ENCODE measurements around the gene BSND. TPM values are rescaled to one million over a fixed set of nuclear protein-coding genes. Genes with fewer than 3 reads are reported as not detected.

The BSND gene
- total RNA-seq, 1 donor from 2014 or later: not detected

DNA sequence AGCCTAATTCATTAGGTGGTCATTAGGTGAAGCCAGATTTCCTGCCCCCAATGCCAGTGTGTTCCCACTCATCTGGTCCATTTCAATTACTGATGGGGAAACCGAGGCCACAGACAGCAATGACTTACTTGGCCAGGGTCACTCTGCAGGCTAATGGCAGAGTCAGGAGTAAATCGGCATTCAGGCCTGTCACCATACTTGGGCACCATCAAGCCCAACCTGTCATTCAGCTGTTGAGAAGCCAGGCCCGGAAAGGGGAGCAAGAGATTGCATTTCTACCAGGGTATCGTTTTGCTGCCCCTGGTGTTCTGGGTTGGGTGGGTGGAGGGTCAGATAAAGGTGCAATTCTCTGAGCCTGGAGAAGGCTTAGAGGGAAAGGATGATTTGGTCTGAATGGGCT is 26.3 kb upstream of the BSND start:
- DNase-seq (no peak), ATAC-seq (ENCODE audit: poor library complexity) (no peak)
- intact Hi-C loops (cut with DNase I): no loop called here

DNA sequence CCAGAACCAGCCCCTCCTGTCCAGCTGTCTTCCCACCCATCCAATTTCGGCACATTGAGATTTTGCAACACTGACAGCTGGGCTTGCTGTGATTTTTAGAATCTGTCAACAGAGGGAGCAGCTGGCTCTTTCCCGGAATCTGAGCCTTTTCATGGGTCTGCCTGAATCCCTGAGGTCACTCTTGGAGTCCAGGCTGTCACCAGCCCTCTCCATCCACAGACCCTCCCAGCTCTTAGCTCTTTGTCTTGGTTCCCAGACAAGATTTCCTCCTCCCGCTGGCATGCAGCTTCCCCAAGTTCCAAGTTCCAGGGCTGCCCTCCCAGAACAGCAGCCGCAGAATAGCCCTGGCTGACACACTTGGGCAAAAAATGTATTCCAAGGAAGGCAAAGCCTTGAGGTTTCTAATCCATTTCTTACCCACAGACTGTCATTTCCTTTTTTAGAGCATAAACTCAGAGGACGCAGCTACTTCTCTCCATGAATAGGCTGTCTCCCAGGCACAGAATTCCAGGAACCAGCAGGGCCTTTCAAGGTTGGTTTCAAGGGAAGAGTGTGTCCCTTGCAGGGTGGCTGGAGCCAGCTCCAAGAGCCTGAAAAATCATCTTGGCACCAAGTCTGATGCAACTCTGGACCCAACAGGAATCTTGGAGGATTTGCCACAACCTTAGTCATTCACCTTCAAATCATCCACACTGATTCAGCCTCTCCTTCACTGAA is 25.4 kb upstream of the BSND start:
- DNase-seq (peak; percentile 69), ATAC-seq (ENCODE audit: poor library complexity) (peak; percentile 96)
- intact Hi-C loops (cut with DNase I): no loop called here

DNA sequence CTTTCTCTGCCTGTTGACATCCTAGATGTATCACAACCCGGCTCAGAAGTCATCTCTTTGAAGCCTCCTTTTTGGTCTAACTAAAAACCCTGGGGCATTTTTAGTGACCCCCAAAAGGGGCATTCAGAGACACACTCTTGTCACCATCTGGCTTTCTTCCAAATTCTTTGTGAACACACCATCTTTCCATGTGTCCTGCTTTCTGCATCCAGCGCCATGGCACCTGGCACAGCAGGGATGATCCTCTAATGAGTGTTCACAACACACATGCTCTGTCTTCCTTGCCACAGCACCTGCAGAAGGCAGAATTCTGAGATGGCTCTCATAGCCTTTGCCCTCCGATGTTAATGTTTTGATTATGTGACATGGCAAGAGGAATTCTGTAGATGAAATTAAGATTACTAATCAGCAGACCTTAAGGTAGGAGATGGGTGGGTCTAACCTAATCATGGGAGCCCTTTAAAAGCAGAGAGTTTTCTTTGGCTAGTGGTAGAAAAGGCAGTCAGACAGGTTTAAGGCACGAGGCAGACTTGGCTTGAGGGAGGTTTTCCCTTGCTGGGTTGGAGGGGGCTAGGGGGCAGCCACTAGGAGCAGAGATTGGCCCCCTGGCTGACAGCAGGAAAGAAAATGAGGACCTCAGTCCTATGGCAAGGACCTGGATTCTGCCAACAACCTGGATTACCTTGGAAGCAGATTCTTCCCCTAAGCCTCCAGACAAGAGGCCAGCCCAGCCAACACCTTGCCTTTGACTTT is 23.2 kb upstream of the BSND start:
- DNase-seq (no peak), ATAC-seq (ENCODE audit: poor library complexity) (no peak)
- intact Hi-C loops (cut with DNase I): no loop called here

DNA sequence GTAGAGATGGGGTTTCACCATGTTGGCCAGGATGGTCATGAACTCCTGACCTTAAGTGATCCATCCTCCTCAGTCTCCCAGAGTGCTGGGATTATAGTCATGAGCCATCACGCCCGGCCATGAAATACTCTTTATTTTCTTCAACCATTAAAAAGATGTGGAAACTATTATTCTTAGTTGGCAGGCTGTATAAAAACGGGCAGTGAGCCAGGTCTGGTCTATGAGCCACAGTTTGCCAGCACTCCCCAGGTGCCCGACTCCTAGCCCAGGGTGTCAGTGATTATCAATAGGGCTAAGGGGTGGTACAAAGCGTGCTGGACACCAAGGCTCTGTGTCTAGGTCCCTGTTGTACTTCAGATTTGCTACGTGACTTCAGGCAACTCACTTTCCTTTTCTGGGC is 22.0 kb upstream of the BSND start:
- DNase-seq (no peak), ATAC-seq (ENCODE audit: poor library complexity) (no peak)
- intact Hi-C loops (cut with DNase I): no loop called here

DNA sequence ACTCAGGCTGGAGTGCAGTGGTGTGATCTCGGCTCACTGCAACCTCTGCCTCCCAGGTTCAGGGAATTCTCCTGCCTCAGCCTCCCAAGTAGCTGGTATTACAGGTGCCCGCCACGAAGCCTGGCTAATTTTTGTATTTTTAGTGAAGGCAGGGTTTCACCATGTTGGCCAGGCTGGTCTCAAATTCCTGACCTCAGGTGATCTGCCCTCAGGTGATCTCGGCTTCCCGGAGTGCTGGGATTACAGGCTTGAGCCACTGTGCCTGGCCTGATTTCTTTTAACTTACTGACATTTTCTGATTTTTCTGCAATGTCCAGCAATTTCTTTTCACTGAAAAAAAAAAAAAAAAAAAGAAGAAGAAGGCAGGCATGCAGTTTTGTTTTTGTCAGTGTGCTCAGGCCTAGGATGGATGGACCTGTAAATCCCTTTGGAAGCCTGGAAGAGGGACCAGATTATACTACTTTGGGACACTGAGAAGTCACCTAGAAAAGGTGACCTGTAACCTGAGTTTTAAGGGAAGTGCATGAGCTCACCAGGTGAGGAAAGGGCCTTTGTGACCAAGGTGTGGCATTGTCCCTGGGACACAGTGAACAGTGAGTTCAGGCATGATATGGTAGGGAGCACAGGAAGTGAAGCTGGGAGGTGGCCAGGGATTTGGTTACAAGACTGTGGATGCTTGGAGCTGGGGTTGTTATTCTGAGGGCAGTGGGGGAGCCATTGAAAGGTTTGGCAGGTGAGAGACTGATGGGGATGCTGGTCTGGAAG is 21.0 kb upstream of the BSND start:
- intact Hi-C loops (cut with DNase I): no loop called here
- no peak for DNase-seq
- ATAC-seq (ENCODE audit: poor library complexity): no peak

DNA sequence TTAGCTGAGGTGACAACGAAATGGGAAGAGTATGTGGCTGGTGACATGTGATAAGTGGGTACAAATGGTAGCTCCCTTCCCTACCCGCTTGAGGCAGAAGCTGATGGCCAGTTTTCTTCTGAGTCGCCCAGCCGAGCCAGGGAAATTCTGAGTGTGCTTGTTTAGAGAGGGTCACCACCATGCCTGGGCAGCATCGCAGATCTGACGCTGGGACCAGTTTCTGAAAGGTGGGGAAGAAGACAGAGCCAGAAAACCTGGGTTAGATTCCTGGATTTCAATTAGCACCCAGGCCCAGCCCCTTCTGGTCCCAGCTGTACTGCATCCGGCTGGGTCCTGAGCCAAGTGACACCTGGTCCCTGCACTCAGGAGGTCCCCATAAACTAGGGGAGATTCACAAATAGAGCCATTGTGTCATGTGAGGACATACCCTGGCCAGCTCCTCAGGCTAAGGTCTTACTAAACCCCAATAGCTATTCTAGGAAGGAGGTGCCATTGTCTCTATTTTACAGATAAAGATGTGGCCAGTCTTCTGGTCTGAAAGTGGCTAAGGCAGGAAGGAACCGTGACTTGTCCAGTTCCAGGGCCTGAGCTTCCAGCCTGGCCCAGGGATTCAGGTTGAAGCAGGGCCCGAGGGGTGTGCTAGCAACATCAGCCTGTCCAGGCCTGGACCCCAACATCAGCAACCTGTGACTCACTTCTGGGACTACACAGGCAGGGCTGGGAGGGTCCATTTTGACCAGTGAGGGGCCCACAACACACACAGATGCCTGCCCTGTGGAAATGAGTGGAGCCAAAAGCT is 20.0 kb upstream of the BSND start:
- DNase-seq (no peak), ATAC-seq (ENCODE audit: poor library complexity) (no peak)
- intact Hi-C loops (cut with DNase I): no loop called here

DNA sequence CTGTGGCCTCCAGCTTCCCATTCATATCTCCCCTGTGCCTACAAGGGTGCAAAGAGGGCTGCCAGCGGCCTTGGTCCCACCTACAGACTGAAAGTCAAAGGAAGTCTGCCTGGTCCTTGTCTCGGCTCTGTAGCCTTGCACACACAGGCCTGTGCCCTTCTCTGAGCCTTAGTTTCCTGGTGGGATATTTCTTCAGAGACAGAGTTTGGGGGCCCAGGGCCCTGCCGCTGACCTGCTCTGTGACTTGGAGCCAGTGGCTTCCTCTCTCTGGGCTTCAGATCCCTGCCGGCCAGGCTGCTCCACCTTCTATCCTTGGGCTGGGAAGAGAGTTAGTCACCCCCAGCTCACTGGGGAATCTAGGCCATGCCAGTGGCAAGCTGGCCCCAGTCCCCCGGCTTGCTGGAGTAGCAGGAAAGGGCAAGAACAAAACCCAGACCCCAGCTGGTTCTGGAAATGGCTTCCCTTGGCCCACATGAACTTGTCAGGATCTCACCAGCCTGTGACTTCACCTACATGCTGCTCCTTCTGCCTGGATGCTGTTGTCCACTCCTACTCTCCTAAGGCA is 19.3 kb upstream of the BSND start:
- DNase-seq (no peak), ATAC-seq (ENCODE audit: poor library complexity) (no peak)
- intact Hi-C loops (cut with DNase I): no loop called here

DNA sequence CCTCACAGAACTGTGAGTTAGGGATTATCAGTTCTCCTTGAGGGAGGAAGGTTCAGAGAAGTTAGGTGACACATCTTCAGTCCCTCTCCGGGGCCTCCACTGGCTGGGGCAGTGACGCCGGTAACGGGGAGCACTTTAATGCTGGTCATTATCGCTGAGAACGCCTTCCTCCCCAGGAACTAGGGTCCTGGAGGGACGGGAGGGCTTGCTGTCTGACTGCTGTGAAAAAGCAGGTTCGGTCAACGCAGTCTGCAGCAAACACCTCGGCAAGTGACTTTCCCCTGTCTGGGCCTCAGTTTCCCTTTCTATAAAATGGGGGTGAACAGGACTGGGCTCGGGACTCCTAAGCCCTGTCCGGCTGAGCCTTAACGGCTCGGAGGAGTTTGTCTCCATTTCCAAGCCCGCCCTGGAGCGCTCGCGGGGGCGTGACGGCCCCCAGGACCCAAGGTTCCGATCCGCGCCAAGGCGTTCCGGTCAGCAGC is 18.6 kb upstream of the BSND start:
- peak; percentile 11 for ATAC-seq (ENCODE audit: poor library complexity)
- no peak for DNase-seq
- intact Hi-C loops (cut with DNase I): no loop called here

DNA sequence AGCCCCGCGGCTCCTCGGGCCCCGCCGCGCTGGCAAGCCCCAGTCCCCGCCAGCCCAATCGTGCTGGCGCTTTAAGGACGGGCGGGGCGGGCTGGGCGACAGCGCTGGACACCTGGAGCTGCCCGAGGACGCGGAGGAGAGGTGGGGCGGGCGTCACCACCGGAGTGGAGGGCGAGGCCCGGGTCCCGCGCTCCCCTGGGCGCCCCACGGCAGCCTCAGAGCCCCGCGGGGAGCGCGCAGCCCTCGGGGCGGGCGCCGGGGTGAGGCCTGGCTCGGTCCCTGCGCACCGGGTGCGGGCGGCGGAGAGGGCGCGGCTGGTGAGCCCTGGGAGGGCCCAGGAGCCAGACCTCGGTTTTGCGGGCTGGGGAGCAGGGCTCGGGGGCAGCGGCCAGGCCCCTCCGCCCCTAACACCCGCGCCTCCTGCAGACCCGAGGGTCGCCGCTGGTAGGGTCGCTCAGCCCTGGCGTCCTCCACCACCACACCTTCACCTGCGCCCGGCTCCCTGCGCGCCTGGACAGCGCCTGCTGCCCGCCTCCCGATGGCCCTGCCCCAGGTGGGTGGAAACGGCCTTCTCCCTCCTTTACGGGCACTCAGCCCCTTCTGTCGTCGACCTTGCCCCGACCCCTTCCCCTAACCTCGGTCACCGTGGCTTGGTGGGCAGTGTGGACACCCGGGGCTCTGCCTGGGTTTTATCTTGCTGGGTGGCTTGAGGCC is 18.0 kb upstream of the BSND start, which contains the start of gene TMEM61:
Gene TMEM61, plus strand, starts transcription at position 101 of the 714 bp plus-strand sequence. Its CDS starts 438 bp downstream, at position 539.
- ATAC-seq (ENCODE audit: poor library complexity) (peak; percentile 77), DNase-seq (no peak)
- intact Hi-C loops (cut with DNase I): no loop called here

DNA sequence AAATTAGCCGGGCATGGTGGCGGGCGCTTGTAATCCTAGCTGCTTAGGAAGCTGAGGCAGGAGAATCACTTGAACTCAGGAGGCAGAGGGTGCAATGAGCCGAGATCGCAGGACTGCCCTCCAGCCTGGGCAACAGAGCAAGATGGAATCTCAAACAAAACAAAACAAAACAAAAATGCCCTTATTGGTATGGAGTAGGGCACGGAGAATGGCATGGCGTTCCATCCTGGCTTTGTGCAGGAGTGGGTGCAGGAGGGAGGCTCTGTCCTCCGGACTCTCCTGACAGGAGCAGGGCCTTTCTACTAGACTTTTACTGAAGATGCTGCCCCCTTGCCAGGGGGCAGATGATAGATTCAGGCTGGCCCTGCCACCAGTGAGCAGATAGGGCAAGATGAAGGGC is 17.3 kb upstream of the BSND start:
- intact Hi-C loops (cut with DNase I): no loop called here
- DNase-seq: no peak
- no peak for ATAC-seq (ENCODE audit: poor library complexity)

DNA sequence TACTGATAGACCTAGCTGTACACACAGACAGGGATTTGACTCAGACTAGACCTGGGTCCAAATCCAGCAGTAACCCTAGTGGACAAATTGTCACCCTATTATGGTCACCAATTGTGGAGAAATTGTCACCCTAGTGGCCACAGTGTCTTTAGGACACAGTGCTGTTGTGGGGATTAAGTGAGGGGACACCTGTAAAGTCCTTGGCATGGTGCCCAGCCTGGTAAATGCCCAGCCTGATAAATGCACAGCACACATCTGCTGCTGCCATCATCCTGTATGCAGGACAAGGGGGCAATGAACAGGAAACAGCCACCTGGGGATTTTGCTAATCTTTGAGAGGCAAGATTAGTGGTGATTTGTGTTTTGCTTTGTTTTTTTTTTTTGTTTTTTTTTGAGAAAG is 16.0 kb upstream of the BSND start:
- no peak for ATAC-seq (ENCODE audit: poor library complexity)
- intact Hi-C loops (cut with DNase I): no loop called here
- DNase-seq: no peak

DNA sequence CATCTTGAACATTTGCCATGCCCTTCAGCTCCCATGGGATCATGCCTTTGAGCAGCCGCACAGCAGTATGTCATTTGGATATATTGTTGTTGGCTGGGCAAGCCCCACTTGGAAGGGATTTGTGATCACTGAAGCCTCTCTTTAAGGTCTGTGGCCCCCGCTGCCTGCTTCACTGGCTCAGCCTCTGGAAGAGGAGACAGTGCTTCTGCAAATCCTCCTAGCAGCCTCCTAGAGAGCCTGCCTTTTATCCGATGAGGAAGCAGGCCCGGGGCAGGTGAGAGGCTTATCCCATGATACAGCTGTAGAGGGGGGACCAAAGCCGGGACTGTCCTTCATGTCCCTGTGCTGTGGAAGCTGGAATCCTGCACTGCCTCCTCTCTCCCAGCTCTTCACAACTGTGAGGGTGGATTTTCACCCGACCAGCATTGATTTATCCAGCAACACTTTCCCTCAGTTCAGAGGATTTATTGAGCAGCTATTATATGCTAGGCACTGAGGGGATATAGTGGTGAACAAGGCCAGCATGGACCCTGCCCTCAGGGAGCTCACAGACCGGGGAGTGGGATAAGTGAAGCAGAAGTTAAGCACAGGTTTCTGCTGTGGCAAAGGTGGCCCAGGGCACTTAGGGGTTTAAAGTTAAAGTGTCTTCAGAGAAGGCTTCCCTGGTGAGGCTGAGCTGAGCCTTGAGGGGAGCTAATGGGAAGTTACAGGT is 14.4 kb upstream of the BSND start:
- intact Hi-C loops (cut with DNase I): no loop called here
- DNase-seq (no peak), ATAC-seq (ENCODE audit: poor library complexity) (no peak)

DNA sequence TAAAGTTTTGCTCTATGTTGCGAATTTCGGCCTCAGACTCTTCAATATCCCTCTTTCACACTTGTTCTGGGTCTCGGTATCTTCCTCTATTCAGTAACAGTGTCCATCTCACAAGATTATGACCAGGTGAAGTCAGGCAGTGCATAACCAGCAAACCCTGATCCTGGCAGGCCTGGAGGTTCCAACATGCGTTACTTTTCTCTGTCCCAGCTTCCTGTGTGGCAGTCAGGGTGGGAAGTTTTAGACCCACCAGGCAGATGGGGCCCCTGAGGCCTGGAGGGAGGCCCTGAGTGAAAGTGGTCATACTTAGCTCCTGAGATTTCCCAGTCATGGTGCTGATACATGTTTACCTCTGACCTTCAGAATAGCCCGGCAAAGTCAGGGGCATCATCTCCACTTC is 13.2 kb upstream of the BSND start:
- DNase-seq: no peak
- no peak for ATAC-seq (ENCODE audit: poor library complexity)
- intact Hi-C loops (cut with DNase I): no loop called here

DNA sequence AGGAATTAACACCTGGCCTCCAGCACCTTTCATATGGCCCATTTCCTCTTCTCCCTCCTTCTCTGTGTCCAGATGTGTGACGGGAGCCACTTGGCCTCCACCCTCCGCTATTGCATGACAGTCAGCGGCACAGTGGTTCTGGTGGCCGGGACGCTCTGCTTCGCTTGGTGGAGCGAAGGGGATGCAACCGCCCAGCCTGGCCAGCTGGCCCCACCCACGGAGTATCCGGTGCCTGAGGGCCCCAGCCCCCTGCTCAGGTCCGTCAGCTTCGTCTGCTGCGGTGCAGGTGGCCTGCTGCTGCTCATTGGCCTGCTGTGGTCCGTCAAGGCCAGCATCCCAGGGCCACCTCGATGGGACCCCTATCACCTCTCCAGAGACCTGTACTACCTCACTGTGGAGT is 12.7 kb upstream of the BSND start:
- DNase-seq: no peak
- intact Hi-C loops (cut with DNase I): no loop called here
- no peak for ATAC-seq (ENCODE audit: poor library complexity)

DNA sequence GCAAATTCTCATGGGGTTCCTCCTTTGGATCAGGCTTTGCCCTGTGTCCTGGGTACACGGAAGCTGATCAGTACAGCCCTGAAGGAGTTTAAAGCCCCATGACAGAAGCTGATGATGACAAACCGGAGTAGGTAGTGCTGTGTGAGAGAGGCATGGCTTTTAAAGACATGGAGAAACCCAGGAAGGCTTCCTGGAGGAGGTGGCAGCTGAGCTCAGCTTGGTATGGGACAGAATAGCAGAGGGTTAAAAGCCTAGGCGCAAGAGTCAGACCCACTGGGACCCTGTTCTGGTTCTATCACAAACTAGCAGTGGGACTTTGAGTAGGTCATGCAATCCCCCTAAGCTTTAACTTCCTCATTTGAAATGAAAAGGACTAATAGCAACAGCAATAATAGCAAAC is 12.2 kb upstream of the BSND start:
- no peak for DNase-seq
- intact Hi-C loops (cut with DNase I): no loop called here
- ATAC-seq (ENCODE audit: poor library complexity): no peak

DNA sequence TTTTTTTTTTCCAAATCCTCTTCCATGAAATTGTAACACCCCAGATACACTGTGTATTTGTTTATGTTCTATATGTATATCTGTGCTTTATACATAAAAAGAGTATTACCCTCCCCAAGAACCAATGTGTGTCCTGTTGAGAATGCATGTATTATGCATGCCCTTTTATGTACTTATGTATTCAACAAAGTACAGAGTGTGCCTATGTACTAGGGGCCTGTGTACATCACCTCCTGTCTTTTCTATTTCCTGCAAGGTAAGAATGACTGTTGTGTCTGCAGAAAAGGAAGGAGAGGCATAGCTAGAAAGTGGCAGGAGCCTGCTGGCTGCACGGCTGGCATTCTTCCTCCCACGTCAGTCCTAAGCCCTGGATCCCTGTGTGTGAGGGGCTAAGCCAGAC is 11.3 kb upstream of the BSND start:
- ATAC-seq (ENCODE audit: poor library complexity): no peak
- intact Hi-C loops (cut with DNase I): no loop called here
- no peak for DNase-seq

DNA sequence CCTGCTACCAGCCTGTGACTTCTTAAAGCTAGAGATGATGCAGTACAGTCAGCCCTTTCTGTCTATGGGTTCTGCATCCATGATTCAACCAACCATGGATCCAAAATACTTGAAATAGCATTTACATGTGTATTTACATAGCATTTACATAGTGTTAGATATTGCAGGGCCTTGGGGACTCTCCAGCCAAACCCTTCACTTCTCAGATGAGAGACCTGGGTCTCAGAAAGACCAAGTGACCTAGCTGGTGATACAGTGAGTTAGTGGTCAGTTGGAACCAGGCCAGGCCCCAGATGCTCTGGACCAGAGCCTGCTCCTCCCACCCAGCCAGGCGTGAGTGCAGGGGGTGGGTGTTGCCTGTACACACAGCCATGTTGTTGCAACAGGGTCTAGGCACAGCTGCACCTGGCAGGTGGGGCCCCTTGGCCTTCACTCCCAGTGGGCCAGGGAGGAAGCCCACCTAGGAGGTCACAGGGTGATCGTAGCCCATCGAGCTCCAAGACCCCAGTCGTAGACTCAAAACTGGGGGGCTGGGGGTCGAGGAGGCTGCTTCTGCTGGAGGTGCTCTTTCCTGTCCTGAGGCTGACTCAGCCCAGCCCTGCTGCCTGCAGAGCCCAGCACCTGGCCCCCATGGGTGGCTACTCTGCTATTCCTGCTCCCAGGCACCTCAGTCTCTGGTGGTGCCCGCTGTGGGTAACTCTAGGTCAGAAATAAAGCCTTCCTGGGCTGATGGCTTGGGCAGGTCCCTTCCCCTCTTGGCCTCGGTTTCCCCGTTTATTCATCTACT is 10.6 kb upstream of the BSND start:
- ATAC-seq (ENCODE audit: poor library complexity) (no peak), DNase-seq (no peak)
- intact Hi-C loops (cut with DNase I): no loop called here

Data from Right ventricle myocardium superior (tissue), 1 donor.